K562 (cell line): ENCODE measurements around the gene KBTBD4. TPM values are rescaled to one million over a fixed set of nuclear protein-coding genes. Genes with fewer than 3 reads are reported as not detected.

Experiments used
- CBX8 ChIP-seq: fragments of 200-600 bp; sonication (generic); IDR thresholded peaks from 2 replicates; pipeline ENCODE4 v1.6.1; 2012; ENCODE audit warnings: borderline replicate concordance, mixed run types, low read depth, mild to moderate bottlenecking, moderate library complexity, mixed read lengths, low read length, control low read depth, inconsistent platforms; ENCODE audit not compliant: poor library complexity, severe bottlenecking; ENCODE audit errors: extremely low read depth
- SNRNP70 ChIP-seq: fragments of 200-400 bp; formaldehyde crosslinking; optimal IDR thresholded peaks from 2 replicates; pipeline ENCODE3; 2017; ENCODE audit warnings: low read depth, low read length
- polyA plus RNA-seq, 8 experiments: library from polyadenylated mRNA; depleted of rRNA in 4 of 8; stranded (reverse) in 5 of 8; unstranded in 3 of 8; fragments of >200 nt; fragmentation: Nextera tagmentation in 2 of 8; fragmentation: Illumina TruSeq in 1 of 8; extraction: Ambion mirVana in 2 of 8; extraction: Trizol in 1 of 8; gene quantifications; 2 replicates each; pipeline versions ENCODE4 v1.2.1 to v1.2.3, GENCODE V29; 2011 to 2014; ENCODE audit warnings: inconsistent platforms in 1 of 8, missing spikeins in 1 of 8
- total RNA-seq, 7 experiments: library from RNA; depleted of rRNA in 6 of 7; stranded (reverse); fragments of >200 nt in 6 of 7; fragmentation: Illumina TruSeq in 2 of 7; extraction: Trizol in 2 of 7; gene quantifications; 2 replicates each; pipeline versions ENCODE4 v1.2.1 to v1.2.3, GENCODE V29; 2011 to 2021; ENCODE audit warnings: low replicate concordance in 1 of 7
- TF ChIP-seq, protein P1 (sequence below): fragments of 450-650 bp; IDR thresholded peaks from 2 replicates; pipeline ENCODE4 v1.6.1; 2018; ENCODE audit not compliant: partially characterized antibody
- TF ChIP-seq, protein P2 (sequence below): sonication (generic); formaldehyde crosslinking; IDR thresholded peaks from 2 replicates; pipeline ENCODE4 v1.8.0; 2023; ENCODE audit warnings: missing genetic modification reagents, mild to moderate bottlenecking, borderline replicate concordance

Gene KBTBD4
- total and polyA plus RNA-seq, 9 of the 15 experiments (the other 6 are each of a cell fraction or from before 2014, with no cell fraction given): 7.0 to 33.9 (median 13.3) TPM

DNA sequence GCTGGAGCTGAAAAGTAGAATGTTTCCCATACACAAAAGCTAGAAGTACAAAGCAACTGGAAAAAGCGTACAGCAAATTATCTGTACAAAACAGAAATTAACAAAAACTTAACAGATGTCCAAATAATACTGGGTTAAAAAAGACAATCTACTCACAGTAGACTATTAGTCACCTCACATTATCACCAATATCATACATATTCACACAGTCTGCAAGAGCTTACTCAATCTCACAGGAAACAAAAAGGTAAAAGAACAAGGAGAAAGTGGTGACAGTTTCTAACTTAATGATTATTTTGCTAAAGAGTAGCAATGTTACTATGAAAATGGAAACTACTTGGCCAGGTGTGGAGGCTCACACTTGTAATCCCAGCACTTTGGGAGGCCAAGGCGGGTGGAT is 37.7 kb downstream of the KBTBD4 start (continued):
- TF ChIP-seq, protein P1, sequence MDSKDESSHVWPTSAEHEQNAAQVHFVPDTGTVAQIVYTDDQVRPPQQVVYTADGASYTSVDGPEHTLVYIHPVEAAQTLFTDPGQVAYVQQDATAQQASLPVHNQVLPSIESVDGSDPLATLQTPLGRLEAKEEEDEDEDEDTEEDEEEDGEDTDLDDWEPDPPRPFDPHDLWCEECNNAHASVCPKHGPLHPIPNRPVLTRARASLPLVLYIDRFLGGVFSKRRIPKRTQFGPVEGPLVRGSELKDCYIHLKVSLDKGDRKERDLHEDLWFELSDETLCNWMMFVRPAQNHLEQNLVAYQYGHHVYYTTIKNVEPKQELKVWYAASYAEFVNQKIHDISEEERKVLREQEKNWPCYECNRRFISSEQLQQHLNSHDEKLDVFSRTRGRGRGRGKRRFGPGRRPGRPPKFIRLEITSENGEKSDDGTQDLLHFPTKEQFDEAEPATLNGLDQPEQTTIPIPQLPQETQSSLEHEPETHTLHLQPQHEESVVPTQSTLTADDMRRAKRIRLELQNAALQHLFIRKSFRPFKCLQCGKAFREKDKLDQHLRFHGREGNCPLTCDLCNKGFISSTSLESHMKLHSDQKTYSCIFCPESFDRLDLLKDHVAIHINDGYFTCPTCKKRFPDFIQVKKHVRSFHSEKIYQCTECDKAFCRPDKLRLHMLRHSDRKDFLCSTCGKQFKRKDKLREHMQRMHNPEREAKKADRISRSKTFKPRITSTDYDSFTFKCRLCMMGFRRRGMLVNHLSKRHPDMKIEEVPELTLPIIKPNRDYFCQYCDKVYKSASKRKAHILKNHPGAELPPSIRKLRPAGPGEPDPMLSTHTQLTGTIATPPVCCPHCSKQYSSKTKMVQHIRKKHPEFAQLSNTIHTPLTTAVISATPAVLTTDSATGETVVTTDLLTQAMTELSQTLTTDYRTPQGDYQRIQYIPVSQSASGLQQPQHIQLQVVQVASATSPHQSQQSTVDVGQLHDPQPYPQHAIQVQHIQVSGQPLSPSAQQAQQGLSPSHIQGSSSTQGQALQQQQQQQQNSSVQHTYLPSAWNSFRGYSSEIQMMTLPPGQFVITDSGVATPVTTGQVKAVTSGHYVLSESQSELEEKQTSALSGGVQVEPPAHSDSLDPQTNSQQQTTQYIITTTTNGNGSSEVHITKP: no peak
- TF ChIP-seq, protein P2, sequence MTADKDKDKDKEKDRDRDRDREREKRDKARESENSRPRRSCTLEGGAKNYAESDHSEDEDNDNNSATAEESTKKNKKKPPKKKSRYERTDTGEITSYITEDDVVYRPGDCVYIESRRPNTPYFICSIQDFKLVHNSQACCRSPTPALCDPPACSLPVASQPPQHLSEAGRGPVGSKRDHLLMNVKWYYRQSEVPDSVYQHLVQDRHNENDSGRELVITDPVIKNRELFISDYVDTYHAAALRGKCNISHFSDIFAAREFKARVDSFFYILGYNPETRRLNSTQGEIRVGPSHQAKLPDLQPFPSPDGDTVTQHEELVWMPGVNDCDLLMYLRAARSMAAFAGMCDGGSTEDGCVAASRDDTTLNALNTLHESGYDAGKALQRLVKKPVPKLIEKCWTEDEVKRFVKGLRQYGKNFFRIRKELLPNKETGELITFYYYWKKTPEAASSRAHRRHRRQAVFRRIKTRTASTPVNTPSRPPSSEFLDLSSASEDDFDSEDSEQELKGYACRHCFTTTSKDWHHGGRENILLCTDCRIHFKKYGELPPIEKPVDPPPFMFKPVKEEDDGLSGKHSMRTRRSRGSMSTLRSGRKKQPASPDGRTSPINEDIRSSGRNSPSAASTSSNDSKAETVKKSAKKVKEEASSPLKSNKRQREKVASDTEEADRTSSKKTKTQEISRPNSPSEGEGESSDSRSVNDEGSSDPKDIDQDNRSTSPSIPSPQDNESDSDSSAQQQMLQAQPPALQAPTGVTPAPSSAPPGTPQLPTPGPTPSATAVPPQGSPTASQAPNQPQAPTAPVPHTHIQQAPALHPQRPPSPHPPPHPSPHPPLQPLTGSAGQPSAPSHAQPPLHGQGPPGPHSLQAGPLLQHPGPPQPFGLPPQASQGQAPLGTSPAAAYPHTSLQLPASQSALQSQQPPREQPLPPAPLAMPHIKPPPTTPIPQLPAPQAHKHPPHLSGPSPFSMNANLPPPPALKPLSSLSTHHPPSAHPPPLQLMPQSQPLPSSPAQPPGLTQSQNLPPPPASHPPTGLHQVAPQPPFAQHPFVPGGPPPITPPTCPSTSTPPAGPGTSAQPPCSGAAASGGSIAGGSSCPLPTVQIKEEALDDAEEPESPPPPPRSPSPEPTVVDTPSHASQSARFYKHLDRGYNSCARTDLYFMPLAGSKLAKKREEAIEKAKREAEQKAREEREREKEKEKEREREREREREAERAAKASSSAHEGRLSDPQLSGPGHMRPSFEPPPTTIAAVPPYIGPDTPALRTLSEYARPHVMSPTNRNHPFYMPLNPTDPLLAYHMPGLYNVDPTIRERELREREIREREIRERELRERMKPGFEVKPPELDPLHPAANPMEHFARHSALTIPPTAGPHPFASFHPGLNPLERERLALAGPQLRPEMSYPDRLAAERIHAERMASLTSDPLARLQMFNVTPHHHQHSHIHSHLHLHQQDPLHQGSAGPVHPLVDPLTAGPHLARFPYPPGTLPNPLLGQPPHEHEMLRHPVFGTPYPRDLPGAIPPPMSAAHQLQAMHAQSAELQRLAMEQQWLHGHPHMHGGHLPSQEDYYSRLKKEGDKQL: no peak
- TF ChIP-seq CBX8: no peak
- no peak for TF ChIP-seq SNRNP70
